Activated effector memory CD4-positive, alpha-beta T cell treated with Interleukin-2 at 50 U/mL for 16 hours (primary cell): ENCODE results near the gene DEDD.
"Not testable (repeated sequence)": the region's sequence is repeated elsewhere in the genome, so short reads cannot be mapped to it uniquely, and the experiment has no call there.

Experiments used
- DNase-seq: peaks from one replicate; pipeline ENCODE4 v3.0.0-alpha.2; 2020

Gene DEDD

GRCh38 chr1:161121834-161122233, 10.6 kb downstream of the DEDD start:
- no peak for DNase-seq

- DNase-seq = no peak
Observed at GRCh38 chr1:161121042-161121650, 11.3 kb downstream of the DEDD start.

GRCh38 chr1:161119092-161119903, 13.2 kb downstream of the DEDD start:
- no peak for DNase-seq

GRCh38 chr1:161117759-161118581, 14.5 kb downstream of the DEDD start, which contains the start of the genes NIT1 and PFDN2:
Gene NIT1, plus strand, starts transcription at chr1:161118105. Its CDS starts 72 bp downstream, at chr1:161118177.
Gene PFDN2, minus strand, starts transcription at chr1:161118037. Its CDS starts 11 bp downstream, at chr1:161118026.
- DNase-seq = peak; percentile 76

- DNase-seq = not testable (repeated sequence)
Observed at GRCh38 chr1:161115961-161116360, 16.5 kb downstream of the DEDD start.

GRCh38 chr1:161115132-161115711, 17.2 kb downstream of the DEDD start:
- no peak for DNase-seq

GRCh38 chr1:161114556-161114955, 17.9 kb downstream of the DEDD start:
- no peak for DNase-seq

GRCh38 chr1:161113915-161114314, 18.6 kb downstream of the DEDD start:
- no peak for DNase-seq

GRCh38 chr1:161111527-161111926, 20.9 kb downstream of the DEDD start:
- no peak for DNase-seq

- DNase-seq = no peak
Observed at GRCh38 chr1:161111117-161111516, 21.4 kb downstream of the DEDD start.

GRCh38 chr1:161106431-161106830, 26.0 kb downstream of the DEDD start:
- no peak for DNase-seq

- DNase-seq = no peak
Observed at GRCh38 chr1:161100556-161100955, 31.9 kb downstream of the DEDD start.

- no peak for DNase-seq
Observed at GRCh38 chr1:161099090-161099802, 33.2 kb downstream of the DEDD start.

- DNase-seq = peak; percentile 66
Observed at GRCh38 chr1:161098210-161099068, 34.0 kb downstream of the DEDD start, which contains the start of gene KLHDC9. Gene KLHDC9, plus strand, starts transcription at chr1:161098361. Its CDS starts 175 bp downstream, at chr1:161098536.

GRCh38 chr1:161096530-161096929, 35.9 kb downstream of the DEDD start:
- DNase-seq = no peak

GRCh38 chr1:161096015-161096414, 36.5 kb downstream of the DEDD start:
- no peak for DNase-seq

GRCh38 chr1:161095230-161095629, 37.2 kb downstream of the DEDD start:
- DNase-seq = no peak

GRCh38 chr1:161094481-161094880, 38.0 kb downstream of the DEDD start:
- no peak for DNase-seq

- DNase-seq = no peak
Observed at GRCh38 chr1:161092621-161093028, 39.8 kb downstream of the DEDD start.

GRCh38 chr1:161091796-161092507, 40.5 kb downstream of the DEDD start:
- DNase-seq = no peak
